Heart right ventricle (tissue), 16 donors: ENCODE measurements around the gene CDK16. TPM values are rescaled to one million over a fixed set of nuclear protein-coding genes. Genes with fewer than 3 reads are reported as not detected.

Experiments
- ATAC-seq, 8 donors: fragments of 200-7000 bp; cut with Tn5 transposase; one replicate each; pipeline ENCODE4 v1.9.1; 2020; ENCODE audit warnings: mild to moderate bottlenecking in 8 of 8, moderate library complexity in 8 of 8, moderate number of reproducible peaks in 1 of 8
- DNase-seq, 2 donors: peaks; one replicate each; pipeline ENCODE4 v3.0.0-alpha.2; 2020
- H3K27ac ChIP-seq, 10 donors: fragments of 200-600 bp; sonication (generic) in 2 of 10; one replicate each; pipeline versions ENCODE4 v1.5.0 to v1.8.0; 2020 to 2022; ENCODE audit warnings: mild to moderate bottlenecking in 3 of 10
- H3K27me3 ChIP-seq, 7 donors: fragments of 200-600 bp; one replicate each; pipeline ENCODE4 v1.8.0; 2021 to 2022; ENCODE audit warnings: mild to moderate bottlenecking in 2 of 7
- H3K36me3 ChIP-seq, 9 donors: fragments of 200-600 bp; sonication (generic) in 1 of 9; one replicate each; pipeline versions ENCODE4 v1.5.0 to v1.8.0; 2020 to 2022; ENCODE audit warnings: mild to moderate bottlenecking in 2 of 9
- H3K4me1 ChIP-seq, 9 donors: fragments of 200-600 bp; sonication (generic) in 1 of 9; one replicate each; pipeline versions ENCODE4 v1.5.0 to v1.8.0; 2020 to 2022; ENCODE audit warnings: mild to moderate bottlenecking in 4 of 9
- H3K4me3 ChIP-seq, 10 donors: fragments of 200-600 bp; sonication (generic) in 2 of 10; one replicate each; pipeline versions ENCODE4 v1.5.0 to v1.8.0; 2020 to 2022; ENCODE audit warnings: mild to moderate bottlenecking in 7 of 10, moderate library complexity in 2 of 10
- H3K9me3 ChIP-seq, 11 donors: fragments of 200-600 bp in 10 of 11; sonication (generic) in 2 of 11; one replicate each; pipeline versions ENCODE4 v1.5.0 to v1.8.0; 2013 to 2022; ENCODE audit warnings: mild to moderate bottlenecking in 2 of 11, control low read depth in 1 of 11, moderate library complexity in 1 of 11
- CTCF ChIP-seq, 9 donors: fragments of 200-600 bp; sonication (generic) in 2 of 9; IDR thresholded peaks; one replicate each; pipeline versions ENCODE4 v1.5.0 to v1.8.0; 2021 to 2022; ENCODE audit warnings: antibody characterized with exemption in 9 of 9, mild to moderate bottlenecking in 5 of 9, moderate library complexity in 1 of 9
- WGBS, 2 donors: extraction: QIAGEN DNeasy Blood & Tissue Kit; methylation state at CpG; one replicate each; pipeline ENCODE4 v1.1.7; 2013; ENCODE audit warnings: inconsistent platforms in 1 of 2; 5-methylcytosine and 5-hydroxymethylcytosine counted together
- intact Hi-C, 10 donors: fragments of 100-400 bp; cut with DNase I; formaldehyde crosslinking; loops; one replicate each; pipeline versions ENCODE4 v1.11.1 to v1.14.2; 2022
- polyA plus RNA-seq, 2 donors: library from polyadenylated mRNA; stranded (reverse); fragments of 200-250 nt; gene quantifications; one replicate each; pipeline ENCODE4 v1.2.3, GENCODE V29; 2013
- total RNA-seq, 10 donors: library from RNA; stranded (reverse); fragmentation: NEBNext Ultra II Directional in 3 of 10; extraction: Animal tissue kit (Norgen Biotek cat#: 25700) in 3 of 10; gene quantifications; one replicate each; pipeline versions ENCODE4 v1.2.1 to v1.2.4, GENCODE V29; 2021 to 2023
- donor health status: Arrhythmogenic right ventricular cardiomyopathy.
- donor health status: ischemic (EF 13 %, LVEDD 7.1; RV severe dilation, severe dysfunction).
- donor health status: healthy with polysubstance abuse.
- donor health status: DM: no; HTN: yes; CAD: no.
- donor health status: DM: no; HTN: no; CAD: no.
- donor health status: ischemic (EF 25% LVEDD 6.9; RV normal size, moderate dysfunction).
- donor health status: ischemic (EF 25% LVEDD 5.7; RV mildly dilated, moderate dysfunction).
- donor health status: healthy.
- donor health status: DM: yes; HTN: yes; CAD: no.
- donor health status: Ischemic cardiomyopathy.
- donor health status: ischemic (EF 35%, LVEDD 5.7; RV mildly dilated, moderate dysfunction).
- donor health status: nonischemic (EF 11% LVEDD 7.7; RV severe dilation, severe dysfunction).
- donor health status: DM: yes; HTN: yes; CAD: no.
- donor health status: PGD.
- donor health status: ischemic (EF 29% LVEDD 5.4; RV normal size, mild dysfunction).
- donor health status: nonischemic (EF 23%, LVEDD 6.1; RV moderate dilation, normal function).

The CDK16 gene
- total and polyA plus RNA-seq, 12 donors, result 110 to 193 (median 145) TPM

- Histone ChIP-seq H3K4me1 (peaks cover 2 to 70% (median 43%) of the 10 kb centered on the region in 9 donors), H3K4me3 (peak within 1 kb of the TSS; percentile 63 to 99 (median 82))
These were observed 24.8 kb upstream of the CDK16 start, which contains the start of gene UBA1 for GRCh38 chrX:47193475-47194193. Gene UBA1 (plus strand): TSS chrX:47193829. CDS start chrX:47198803, 4,974 bp downstream.

GRCh38 chrX:47194194-47194787 lies 24.2 kb upstream of the CDK16 start:
- DNase-seq (no peak), ATAC-seq (peak in 3 of 8 donors; percentile 0 to 2 (median 2))
- peak overlapping the region; percentile 63 to 99 (median 82) for H3K4me3 ChIP-seq
- H3K4me1 ChIP-seq, result peaks cover 2 to 70% (median 43%) of the 10 kb centered on the region in 9 donors
- H3K36me3 ChIP-seq, result peaks cover 0 to 33% (median 6%) of the 10 kb centered on the region in 9 donors
- 2% methylated on average over 14 of the region's 14 CpGs for WGBS, 2 donors
- no peaks in the 10 kb centered on the region for H3K9me3 ChIP-seq
- H3K27me3 ChIP-seq, result peaks cover 0 to 25% (median 0%) of the 10 kb centered on the region in 7 donors
- H3K27ac ChIP-seq, result peak overlapping the region; percentile 84 to 98 (median 96)
- TF ChIP-seq CTCF (IDR thresholded peaks at IDR 0.05), result no peak
- intact Hi-C loops, result loop anchor here (1.0 to 10.0 kb wide), 6 partner anchors 168 to 461 kb away; partner anchors contain the start of genes ELK1 (in 1 of the 10) and UXT (in 1 of the 10)

More at GRCh38 chrX:47193475-47194193, 24.8 kb upstream of the CDK16 start, which contains the start of gene UBA1:
- peak; percentile 87 to 93 for DNase-seq
- ATAC-seq, result peak; percentile 90 to 95 (median 94)
- Histone ChIP-seq H3K27ac (peak within 1 kb of the TSS; percentile 84 to 98 (median 96)), H3K27me3 (peaks cover 0 to 28% (median 0%) of the 10 kb centered on the region in 7 donors), H3K36me3 (peaks cover 0 to 26% (median 0%) of the 10 kb centered on the region in 9 donors), H3K9me3 (no peaks in the 10 kb centered on the region)
- WGBS, 2 donors, result 0 to 1% methylated on average over 28 to 46 of the region's 50 CpGs
- intact Hi-C loops, result loop anchor here (1.0 to 10.0 kb wide), 9 partner anchors 169 to 461 kb away; partner anchors contain the start of genes ELK1 (in 1 of the 10) and UXT (in 1 of the 10)
- TF ChIP-seq CTCF (IDR thresholded peaks at IDR 0.05), result peak; percentile 48 to 90 (median 74)

- 47 to 53% methylated on average over 3 of the region's 3 CpGs for WGBS, 2 donors
- Histone ChIP-seq H3K4me3 (peak overlapping the region in 3 of 10 donors; percentile 8 to 83 (median 70)), H3K27me3 (peaks cover 0 to 8% (median 0%) of the 10 kb centered on the region in 7 donors), H3K9me3 (no peaks in the 10 kb centered on the region), H3K27ac (peak overlapping the region in 1 of 10 donors; percentile 15), H3K4me1 (peaks cover 2 to 64% (median 43%) of the 10 kb centered on the region in 9 donors), H3K36me3 (peaks cover 0 to 51% (median 19%) of the 10 kb centered on the region in 9 donors)
- no peak for DNase-seq
- no peak for TF ChIP-seq CTCF (IDR thresholded peaks at IDR 0.05)
- no peak for ATAC-seq
- intact Hi-C loops, result loop anchor here in 3 of 10 donors (10.0 kb wide), 2 partner anchors 189 to 459 kb away; partner anchors contain the start of genes ELK1 (in 1 of the 3) and UXT (in 1 of the 3)
These were observed 22.4 kb upstream of the CDK16 start for GRCh38 chrX:47196098-47196497.

GRCh38 chrX:47197526-47197925 lies 21.0 kb upstream of the CDK16 start:
- Histone ChIP-seq H3K9me3 (no peaks in the 10 kb centered on the region), H3K27ac (no peak overlapping the region), H3K4me3 (no peak overlapping the region), H3K4me1 (peaks cover 2 to 52% (median 43%) of the 10 kb centered on the region in 9 donors), H3K27me3 (no peaks in the 10 kb centered on the region), H3K36me3 (peaks cover 0 to 65% (median 27%) of the 10 kb centered on the region in 9 donors)
- intact Hi-C loops, result loop anchor here in 3 of 10 donors (10.0 kb wide), 2 partner anchors 187 to 457 kb away; partner anchors contain the start of genes ELK1 (in 1 of the 3) and UXT (in 1 of the 3)
- DNase-seq (no peak), ATAC-seq (no peak)
- 34 to 42% methylated on average over 7 of the region's 7 CpGs for WGBS, 2 donors
- TF ChIP-seq CTCF (IDR thresholded peaks at IDR 0.05), result no peak
